GM21423 (cell line): ENCODE measurements around the gene EEFSEC.

Experiments
- ATAC-seq: cut with Tn5 transposase; IDR thresholded peaks from one replicate; pipeline ENCODE4 v1.9.1; 2021; ENCODE audit warnings: mild to moderate bottlenecking, moderate library complexity; ENCODE audit not compliant: unreplicated experiment

The EEFSEC gene

DNA sequence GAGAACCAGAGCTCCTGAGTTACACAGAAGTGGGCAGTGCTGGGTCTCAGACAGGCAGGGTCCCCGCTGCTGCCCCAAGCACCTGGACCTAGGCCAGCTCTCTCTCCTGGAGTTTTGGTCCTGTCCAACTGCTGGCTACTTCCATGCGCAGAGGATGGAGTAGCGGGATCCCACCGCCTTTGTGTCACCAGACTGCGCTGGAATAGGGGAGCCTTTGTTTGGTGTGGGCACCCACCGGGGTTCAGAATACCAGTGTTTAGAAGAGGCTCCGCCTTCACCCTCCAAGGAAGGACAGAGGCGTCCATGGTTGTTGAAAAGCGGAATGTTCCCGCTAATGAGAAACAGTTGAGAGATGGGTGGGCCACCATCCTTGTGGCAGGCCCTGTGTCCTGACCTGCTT is 159.0 kb downstream of the EEFSEC start:
- no peak for ATAC-seq

DNA sequence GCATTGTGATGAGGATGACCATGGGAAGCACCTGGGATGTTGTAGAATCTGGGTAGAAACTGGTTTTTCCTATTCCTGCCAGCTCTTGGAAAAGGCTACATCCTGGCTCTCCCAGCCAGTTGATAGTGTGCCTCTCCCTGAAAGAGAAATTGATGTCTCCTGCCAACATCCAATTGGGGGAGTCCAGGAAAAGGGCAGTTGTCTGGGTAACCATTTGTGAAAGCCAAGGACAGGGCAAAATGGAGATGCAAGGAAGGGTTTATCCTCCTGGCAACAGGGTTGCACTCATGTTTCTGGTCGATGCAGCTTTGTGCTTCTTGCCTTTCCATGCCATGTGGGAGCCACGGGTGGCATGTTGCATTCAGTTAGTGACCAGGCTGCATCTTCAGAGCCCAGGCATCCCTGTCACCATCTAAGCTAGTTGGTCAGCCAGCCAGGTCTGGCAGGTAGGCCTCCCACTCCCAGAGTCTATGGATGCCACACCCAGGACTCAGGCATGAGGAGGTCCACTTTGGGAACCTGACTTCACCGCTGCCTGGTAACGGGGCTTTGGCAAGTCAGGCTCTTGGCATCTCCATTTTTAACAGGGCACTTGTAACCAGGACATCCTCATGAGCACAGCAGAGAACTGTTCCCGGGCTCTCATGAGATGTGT is 159.9 kb downstream of the EEFSEC start:
- no peak for ATAC-seq

DNA sequence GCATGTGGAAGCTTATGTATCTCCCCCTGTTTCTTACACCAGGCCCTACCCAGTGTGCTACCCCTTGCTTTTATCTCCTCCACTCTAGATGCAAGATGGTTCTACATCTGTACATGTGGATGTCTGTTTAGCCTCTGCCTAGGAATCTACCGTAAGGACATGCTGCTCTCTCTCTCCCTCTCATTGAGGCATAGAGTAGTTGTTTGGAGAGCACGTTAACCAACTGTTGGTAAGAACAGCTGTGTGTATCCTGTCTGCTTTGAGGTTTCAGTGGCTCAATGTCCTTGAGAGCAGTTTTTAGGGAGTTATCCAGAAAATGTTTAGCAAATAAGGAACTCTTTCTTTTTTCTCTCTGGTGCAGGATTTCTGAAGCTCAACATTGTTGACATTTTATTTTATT is 160.7 kb downstream of the EEFSEC start:
- no peak for ATAC-seq

DNA sequence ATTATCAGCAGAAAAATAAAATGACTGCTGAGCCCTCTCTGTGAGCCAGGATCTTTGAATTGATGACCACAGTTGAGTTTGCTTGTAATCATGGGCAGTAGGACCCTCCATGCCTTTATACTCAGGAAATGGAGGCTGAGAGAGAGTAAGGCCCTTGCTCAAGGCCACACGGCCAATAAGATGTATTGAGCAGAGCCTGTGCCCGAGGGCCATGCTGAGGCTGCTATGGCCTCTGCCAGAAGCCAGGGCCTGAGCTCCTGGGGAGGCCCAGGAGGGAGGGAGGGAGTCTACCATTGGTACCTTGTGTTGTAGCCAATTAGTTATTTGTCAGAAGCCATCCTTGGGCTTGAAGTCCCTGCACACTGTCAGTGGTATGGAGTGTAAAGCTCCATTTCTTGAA is 162.0 kb downstream of the EEFSEC start:
- no peak for ATAC-seq

DNA sequence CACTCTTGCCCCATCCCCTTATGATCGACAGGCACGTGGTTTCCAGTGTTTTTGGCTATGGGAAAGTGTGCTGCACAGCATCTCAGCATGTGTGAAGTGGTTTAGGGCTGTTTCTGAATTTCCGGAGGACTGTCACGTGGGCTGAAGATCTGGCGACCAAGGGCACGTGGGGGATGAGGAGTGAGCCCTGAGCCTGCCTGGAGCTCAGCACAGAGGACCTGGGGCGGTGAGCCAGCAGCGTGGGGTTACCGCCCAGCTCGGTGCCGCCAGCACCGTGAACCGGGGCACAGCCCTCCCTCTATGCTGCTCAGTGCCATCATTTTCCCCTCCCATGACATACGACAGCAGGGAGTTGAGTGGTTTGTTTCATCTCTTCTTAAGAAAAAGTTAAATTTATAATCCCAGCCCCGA is 163.2 kb downstream of the EEFSEC start:
- ATAC-seq: no peak

DNA sequence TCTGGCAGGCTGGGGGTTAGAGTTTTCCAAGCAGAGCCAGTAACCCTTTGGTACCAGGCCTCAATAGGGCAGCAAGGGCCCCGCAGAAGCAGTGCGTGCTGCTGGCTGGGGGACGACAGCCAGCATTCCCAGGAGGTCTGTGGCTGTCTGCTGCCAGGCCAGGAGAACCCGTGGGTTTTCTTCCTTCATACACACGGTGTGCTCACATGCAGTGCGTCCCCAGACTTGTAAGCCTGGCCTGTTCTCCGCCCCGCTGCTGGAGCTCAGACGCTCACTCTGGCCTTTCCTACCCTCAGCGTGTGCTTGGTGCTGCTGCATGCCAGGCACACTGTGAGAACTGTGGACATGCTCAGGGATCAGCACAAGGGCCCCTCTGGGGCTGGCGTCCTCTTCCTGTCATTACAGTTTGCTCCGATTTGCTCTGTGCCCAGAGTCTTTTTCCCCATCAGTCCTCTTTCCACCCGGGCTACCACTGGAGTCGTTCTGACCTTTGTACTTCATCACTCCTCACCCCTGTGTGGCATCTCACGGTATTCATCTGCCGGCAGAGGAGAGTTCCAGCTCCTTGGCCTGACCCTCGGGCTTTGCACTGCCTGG is 163.9 kb downstream of the EEFSEC start:
- no peak for ATAC-seq

DNA sequence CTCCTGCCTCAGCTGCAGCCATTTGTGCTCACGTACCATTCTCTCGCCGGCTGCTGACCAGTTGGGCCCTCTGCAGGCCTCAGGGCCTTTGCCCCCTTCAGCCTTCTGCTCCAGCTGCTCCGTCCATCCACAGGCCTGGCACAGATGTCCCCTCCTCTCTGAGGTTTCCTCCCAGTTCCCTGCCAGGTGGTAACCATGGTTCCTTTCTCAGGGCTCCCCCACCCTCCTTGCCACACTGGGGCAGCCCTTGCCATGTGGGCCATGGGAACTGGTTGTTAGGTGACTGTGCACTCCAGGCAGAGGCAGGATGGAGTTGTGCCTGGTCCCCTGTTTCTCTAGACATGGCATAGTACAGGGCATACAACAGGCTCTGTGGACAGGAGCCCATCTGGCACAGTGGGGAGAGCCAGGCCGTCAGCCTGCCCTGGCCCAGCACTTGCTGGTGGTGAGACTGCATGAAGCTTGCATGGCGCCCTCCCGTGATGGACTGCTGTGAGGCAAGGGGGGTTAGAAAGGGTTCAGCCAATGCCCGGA is 164.5 kb downstream of the EEFSEC start:
- ATAC-seq: no peak

DNA sequence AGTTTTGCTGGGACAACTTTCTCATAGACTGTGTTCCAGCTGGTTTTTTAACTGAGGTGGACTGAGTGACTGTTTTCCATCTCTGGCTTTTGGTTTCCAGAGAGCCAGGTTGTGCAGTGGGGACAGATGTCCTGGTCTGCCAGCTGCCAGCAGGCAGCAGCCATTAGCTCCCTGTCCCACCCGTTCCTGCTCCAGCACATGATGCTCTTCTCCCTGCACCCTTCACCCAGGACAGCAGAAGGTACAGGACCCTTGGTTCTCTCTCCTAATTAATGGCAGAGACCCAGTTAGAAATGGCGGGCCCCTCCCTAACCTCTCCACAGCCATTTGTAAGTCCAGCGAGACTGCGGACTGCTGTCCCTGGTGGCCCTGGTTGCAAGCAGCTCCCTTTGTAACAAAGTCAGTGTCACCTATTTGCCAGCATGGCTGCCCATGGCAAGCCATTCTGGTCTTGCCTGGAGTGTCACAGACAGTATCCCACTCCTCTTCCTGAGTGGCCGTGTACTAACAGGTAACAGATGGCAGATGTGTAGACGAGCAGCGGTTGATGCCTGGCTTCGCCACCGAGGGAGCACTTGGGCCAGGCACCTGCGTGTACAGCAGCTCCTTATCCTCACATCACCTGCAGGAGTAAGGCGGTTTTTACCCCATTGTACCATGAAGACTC is 165.1 kb downstream of the EEFSEC start:
- no peak for ATAC-seq

DNA sequence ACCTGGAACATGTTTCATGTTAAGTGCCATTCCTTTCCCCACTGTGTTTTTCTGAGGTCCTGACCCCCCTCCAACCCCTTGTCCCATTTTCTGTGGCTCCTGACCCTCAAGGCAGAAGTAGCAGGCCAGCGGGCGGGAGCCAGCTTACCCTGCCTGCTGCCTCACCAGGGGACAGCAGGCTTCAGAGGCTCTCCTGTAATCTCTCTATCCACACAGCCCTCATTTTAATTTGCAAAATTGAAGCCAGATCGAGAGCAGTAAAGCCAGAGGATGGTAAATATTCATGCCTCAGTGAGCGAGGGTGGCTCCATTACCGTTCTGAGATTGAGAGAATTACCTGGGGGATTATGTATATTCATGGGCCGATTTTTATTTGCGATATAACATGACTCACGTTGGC is 165.8 kb downstream of the EEFSEC start:
- no peak for ATAC-seq

DNA sequence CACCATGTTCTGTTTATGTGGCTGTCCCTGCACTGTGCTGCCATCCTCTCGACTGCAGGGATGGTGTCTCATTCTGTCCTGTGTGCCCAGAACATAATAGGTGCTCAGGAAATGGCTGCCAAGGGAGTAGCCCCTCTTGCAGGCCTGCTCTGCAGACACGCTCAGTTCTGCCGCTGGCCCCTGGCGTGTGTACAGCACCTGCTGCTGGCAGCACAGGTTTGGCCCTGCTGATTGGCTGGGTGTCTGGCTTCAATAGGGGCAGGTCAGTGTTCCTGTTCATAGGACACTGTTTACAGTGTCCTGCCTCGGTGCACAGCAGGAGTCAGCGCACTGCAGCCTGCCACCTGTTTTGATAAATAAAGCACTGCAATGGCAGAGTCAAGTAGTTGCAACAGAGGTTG is 166.5 kb downstream of the EEFSEC start:
- no peak for ATAC-seq

DNA sequence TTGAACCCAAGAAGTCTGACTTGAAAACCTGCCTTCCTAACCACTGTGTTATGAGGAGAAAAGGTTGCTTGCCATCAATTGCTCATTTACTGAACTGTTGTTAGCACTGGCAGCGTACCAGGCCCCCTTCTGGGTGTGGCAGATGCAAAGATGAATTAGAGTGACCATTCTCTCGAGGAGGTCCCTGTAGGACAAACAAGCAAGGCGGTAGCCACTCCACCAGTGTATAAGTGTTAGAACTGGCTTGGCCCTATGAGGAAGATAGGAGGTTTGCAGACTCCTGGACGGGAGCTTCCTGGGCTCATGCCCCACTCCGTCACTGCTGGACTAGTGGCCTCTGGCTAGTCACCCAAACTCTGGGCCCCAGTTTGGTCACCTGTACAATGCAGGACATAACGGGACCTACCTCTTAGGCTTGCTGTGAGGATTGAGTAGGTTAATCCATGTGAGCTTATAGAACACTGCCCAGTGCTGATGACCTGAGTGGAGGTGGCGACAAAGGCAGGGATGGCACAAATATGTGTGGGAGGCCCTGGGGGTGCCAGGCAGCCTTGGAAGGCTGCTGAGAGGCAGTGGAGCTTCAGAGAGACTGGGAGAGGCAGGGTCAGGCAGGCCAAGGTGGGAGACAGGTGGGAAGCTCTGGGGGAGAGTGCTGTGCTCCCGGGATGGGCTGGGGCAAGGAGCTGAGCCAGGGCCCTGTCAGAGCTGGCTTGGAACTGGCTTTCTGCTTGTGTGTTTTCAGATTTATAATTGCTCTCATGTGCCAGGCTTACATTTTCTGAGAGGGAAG is 167.5 kb downstream of the EEFSEC start:
- no peak for ATAC-seq

DNA sequence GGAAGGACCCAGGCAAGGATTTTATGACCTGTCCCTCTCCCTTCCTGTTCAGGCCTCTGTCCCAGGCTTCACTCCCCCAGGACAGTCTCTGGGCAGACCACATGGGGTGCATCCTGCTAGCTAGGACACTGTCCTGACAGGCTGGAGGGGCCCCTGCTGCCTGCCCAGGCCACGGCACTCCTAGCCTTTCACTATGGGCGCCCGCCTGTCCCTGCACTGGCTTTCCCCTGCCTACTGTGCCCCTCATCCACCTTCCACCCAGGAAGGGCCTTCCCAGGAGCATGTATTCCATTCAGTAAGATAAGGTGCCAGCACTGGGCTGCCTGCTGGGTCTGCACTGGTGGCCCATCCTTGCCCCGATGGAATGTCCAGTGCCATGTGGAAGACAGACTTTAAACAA is 168.1 kb downstream of the EEFSEC start:
- no peak for ATAC-seq

DNA sequence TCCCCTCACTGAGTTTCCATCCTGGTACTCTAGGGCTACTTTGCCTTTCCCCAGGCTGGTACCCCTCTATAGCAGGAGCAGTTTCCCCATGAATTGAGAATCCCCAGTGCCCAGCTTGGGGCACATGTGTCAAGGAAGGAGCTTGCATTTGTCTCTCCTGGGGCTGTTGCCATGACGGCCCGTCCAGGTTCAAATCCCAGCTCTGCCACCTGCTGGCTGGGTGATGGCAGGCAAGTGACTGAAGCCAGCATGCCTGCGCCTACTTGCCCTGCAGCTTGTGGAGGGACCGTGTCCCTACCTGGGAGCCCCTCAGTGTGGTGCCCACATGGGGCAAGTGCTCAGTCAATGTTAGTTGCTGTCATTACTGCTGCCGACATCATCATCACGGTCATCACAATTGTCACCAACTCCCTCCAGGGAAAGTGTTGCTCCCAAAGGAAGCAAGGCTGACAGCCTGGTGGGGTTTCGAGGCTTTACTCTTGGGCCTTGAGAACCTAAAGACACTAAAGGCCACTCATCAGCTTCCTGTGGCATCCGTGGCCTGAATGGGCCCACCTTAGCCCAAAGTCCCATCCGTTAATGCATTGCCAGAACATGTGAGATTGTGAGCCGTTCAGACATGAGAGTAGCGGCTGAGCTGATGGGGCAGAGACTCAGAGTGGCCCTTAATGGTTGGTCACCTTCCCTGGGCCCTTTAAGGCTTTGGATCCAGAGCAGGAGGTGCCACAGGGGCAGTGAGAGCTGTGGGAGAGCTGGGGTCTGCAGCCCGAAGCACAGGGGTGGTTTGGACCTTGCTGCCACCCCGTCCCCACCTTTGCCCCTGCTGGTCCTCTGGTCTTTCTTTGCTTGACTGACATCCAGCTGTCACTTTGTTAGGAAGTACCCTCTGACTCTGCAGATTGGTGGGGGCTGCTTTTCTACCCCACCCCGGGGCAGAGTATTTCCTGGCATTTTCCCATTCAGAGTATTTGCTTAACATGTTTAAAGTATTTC is 169.0 kb downstream of the EEFSEC start:
- ATAC-seq: no peak

DNA sequence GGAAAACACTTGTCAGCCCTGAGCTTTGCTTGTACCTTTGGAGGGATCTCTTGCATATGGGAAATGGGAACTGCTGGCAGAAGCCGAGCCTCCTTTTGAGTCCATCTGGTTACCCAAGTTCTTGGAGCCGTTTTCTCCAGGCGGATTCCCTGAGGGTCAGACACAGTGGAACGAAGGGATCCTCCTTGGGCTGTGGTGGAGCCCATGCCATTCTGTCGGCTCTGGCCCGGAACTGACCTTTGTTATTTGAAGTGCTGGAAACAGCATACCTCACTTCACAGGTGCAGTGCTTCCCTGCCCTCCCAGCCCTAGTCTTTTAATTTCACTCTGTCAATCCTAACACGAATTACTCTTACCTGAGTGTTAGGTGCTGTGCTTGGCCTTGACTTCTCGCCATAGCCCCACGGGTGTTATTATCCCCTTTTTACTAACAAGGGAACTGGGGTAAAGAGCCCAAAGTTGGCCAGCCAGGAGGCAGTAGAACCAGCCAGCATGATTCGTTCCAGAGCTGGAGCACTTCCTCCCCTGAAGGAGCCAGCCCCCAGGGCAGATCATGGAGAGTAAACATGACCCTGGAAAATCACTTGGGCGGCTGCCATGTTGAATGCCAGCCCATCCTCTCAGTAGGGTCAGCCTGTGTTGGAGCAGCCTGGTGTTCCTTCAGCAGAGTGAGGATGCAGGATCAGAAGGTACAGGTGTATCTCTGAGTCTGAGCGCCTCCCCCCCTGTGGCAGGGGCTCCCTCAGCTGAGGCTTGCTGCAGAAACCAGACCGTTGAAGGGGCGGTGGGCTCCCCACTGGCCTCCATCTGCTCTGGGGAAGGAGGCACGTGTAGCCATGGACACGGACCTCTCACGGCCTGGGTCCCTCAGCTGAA is 170.2 kb downstream of the EEFSEC start:
- ATAC-seq: no peak

DNA sequence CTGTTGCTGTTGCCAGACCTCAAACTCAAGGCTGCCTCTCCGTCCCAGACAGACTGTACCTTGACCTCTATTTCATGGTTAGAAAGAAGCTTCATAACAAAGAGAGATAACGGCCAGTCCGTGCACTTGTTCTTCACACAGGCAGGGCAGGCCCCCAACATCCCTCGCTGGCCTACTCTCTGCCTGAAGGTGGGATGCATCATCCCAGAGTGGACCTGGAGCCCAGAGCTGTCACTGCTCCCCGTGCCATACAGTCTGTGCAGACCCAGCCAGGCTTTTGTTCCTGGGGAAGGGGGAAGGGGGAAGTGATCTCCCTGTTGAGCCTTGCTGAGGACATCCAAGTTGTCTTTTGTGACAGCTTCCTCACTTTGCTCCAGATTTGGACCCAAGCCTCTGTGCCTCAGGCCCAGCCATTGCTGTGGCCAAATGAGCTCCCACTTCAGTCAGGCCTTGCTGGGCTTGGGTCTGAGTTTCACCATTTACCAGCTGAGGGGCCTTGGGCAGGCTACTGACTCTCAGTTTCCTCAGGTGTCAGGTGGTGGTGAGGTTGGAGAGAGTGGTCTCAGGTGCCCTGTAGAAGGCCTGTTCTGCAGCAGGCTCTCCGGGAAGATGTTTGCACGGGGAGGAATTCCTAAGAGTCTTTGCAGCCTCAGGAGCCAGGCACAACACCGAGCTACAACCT is 171.8 kb downstream of the EEFSEC start:
- ATAC-seq: no peak

DNA sequence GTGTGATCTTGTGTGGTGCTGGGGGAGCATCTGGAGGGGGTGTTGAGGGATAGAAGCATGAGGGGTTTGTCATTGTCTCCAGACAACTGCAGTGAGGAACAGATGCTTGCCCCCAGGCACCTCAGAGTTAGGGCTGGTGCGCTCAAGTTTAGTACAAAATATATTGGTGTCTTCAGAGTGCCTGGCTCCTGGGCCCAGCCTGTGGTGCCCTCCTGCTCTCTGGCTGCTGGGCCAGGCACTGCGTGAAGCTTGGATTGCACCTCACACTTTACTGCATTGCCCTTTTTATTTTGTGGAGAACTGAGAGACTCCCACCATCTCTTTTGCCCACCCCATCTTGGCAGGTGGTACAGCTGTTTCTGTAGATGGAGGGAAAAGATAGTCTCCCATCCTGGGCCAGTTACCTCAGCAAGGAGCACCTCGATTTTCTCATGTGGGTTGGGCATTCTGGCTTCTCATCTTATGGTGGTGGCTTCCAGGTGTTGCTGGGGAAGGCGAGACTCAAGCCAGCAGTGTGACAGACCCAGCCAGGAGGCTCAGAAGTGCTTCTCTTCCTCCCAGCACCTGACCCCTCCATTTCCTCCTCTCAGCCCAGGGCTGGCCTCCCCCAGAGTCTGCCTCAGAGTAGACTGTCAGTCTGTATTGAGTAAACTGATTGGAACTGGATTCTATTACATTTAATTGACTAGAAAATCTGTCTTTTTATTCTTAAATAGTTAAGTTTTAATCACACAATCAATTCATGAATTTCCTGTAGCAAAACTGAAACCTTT is 173.0 kb downstream of the EEFSEC start:
- ATAC-seq: no peak

DNA sequence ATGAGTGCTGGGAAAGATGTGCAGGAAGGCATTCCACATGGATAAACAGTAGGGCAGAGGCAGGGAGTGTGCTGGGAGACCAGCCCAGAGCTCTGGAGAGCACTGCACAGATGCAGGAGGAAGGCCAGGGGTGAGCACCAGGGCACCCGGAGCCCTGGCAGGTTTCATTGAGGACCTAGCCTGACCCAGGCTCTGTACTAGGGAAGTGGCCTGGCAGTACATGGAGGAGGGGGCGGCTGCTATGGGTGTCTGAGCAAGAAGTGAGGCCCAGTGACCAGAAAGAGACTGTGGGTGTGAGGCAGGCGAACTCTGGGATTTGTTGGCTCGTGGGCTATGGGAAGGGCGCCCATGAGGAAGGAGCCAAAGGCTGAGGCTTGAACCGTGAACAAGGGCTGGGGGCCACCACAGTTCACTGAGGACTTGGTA is 174.3 kb downstream of the EEFSEC start:
- no peak for ATAC-seq
